NCI-H187 (cell line): ENCODE measurements around the gene LEPROT.

ENCODE experiments used
- DNase-seq, 2 experiments: peaks; one replicate each; lab custom pipeline; 2025; lab: John Stamatoyannopoulos, UW

Gene LEPROT

DNA sequence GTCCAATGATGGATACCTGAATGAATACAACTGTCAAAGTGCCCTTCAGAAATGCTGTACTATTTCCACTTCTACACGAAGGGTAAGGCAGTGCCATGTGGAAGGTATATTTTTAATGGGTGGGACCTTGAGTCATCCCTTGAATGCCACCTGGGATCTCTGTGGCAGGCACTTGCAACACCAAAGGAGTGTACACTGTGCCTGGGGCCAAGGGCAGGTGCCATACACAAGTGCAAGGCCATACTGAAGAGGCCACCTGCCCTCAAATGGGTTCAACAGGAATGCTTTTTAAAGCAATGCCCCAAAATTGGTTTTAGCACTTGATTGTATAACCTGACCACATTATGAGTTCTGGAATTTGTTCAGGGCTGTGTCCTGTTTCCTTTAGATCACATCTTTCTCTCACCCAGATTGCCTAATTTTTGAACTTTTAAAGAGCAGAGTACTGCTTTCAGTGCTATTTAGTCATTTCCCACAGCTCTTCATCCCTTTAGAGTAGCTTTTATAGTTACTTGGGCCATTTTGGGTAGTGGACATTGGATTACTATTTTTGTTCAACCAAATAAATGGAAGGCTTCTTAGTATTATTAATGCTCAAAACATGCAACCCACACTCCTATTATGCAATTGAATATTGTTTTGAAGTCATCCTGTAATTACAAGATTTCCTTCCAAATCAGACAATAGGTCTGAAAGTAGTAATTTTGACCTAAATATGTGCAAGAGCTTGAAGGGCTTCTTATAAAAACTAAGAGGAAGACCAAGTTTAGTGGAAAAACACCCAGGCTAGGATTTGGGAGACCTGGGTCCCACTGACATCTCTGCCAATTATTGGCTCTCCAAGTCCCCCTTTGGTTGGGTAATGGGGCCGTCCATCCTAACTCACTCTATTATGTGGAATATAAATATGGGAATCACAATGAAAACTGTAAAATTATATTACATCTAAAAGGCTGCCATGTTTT is 57.2 kb downstream of the LEPROT start:
- no peak for DNase-seq

DNA sequence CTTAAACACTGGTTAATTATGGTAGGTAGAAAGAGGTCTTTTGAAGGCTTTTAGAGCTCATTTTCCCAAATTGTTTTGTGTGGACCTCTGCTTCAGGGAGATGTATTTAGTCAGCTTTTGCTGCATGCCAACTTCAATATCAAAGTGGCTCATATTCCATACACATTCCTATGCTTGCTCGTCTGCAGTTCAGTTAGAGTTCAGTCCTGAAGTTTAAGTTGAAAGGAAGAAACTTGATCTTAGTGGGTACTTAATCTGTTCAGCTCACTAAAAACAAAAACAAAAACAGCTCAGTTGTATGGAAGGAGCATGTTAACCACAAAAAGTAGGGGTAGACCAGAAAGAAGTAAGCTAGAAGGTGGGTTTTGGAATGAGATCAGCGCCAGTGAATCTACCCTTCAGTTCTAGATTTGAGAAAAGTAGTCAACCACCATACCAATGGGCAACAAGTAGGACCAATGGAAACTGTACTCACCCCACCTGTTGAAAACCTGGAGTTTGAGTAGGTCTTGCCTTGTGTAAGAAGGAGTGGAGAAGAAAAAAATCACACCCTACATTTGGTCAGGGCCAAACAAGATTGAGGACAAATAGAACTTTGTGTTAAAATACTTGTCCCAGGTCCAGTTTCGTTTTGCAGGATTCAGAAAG is 58.0 kb downstream of the LEPROT start:
- DNase-seq = no peak

DNA sequence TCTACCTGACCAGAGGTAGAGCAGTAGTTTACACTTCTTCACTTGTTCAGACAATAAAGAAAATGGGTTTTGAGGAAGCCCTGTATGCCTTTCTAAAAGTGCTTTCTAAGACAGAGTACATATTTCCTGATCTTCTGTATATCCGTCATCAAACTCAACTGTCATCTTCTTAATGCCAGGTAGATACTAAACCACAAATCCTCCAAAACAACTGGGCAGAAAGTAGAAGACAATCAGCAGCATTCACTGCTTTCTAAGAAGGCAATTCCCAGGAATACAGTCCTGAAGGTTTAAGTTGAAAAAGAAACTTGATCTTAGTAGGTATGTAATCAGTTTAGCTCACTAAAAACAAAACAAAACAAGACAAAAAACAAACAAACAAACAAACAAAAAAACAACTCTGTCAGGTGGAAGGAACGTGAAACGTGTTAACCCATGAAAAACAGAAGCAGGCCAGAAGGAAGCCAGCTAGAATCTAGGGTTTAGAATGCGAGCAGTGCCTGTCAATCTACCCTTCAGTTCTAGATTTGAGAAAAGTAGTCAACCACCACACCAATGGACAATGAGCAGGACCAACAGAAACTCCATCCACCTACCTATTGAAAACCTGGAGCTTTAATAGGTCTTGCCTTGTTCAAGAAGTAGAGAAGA is 59.2 kb downstream of the LEPROT start:
- no peak for DNase-seq

- DNase-seq = no peak
Measured at GRCh38 chr1:65480684-65481405, 60.4 kb downstream of the LEPROT start.

DNA sequence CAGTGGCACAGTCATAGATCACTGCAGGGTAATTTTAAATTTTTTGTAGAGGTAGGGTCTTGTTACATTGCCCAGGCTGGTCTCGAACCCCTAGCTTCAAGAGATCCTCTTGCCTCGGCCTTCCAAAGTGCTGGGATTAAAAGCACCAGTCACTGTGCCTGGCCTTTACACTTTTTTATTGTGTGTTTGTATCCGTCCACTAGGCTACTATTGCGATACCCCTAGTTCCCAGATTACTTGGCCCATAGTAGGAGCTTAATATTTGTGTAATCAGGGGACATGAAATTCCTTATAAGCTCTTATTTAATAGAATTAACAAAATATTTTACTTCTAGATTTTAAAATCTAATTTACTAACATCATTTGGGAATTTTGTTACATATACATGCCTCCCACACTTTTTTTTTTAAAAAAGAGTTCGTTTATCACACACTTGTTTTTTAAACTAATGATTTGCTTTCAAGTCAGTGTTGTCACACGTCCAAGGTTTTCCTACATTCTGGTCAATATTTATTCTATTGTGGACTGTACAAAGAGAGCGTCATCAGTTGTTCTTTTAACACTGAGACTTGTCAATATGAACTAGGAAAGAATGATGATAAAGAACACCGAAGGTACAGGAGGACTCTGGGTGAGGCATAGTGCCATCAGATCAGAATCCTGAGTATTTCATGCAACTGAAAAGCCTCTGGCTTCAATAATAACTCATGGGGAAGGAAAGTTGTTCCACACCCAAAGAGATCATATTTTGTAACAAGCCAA is 63.7 kb downstream of the LEPROT start:
- no peak for DNase-seq
